Measurements from ENCODE around the gene LAIR1. TPM values are rescaled to one million over a fixed set of nuclear protein-coding genes. Genes with fewer than 3 reads are reported as not detected.

LAIR1 gene
- polyA plus RNA-seq, 1 of the 3 experiments (the other 2 are of a cell fraction), result not detected

DNA sequence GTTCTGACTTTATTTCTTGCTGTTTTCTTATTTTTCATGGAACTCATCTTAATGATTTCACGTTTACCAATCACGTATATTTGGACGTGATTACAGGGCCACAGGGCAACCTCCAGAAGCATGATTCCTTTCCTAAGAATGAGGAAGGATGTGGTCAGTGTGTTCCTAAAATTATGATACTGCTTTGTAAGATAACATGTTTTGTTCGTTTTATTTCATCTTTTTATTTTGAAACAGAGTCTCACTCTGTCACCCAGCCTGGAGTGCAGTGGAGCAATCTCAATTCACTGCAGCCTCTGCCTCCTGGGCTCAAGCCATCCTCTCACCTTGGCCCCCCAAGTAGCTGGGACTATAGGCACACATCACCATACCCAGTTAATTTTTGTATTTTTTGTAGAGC, 24.8 kb upstream of the LAIR1 start:
- TF ChIP-seq, protein P1, sequence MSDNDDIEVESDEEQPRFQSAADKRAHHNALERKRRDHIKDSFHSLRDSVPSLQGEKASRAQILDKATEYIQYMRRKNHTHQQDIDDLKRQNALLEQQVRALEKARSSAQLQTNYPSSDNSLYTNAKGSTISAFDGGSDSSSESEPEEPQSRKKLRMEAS (IDR thresholded peaks at IDR 0.05; ENCODE audit: low read depth), result no peak
- TF ChIP-seq FOXM1 (IDR thresholded peaks at IDR 0.05; ENCODE audit: low read depth) (no peak), TEAD4 (IDR thresholded peaks at IDR 0.05; ENCODE audit: borderline replicate concordance, insufficient read depth) (no peak), ELF1 (IDR thresholded peaks at IDR 0.05) (no peak), YY1 (IDR thresholded peaks at IDR 0.05; ENCODE audit: low read depth) (no peak), FOSL2 (IDR thresholded peaks at IDR 0.05; ENCODE audit: borderline replicate concordance, low read depth) (no peak), GABPA (IDR thresholded peaks at IDR 0.05; ENCODE audit: low read depth) (no peak), CHD2 (IDR thresholded peaks at IDR 0.05; ENCODE audit: low read length, partially characterized antibody) (no peak), GATA2 (CRISPR knock-in tag; IDR thresholded peaks at IDR 0.05) (no peak), EZH2phosphoT487 (IDR thresholded peaks at IDR 0.05; ENCODE audit: borderline replicate concordance, low read depth) (no peak), RXRA (IDR thresholded peaks at IDR 0.05; ENCODE audit: borderline replicate concordance, low read depth) (no peak), RCOR1 (IDR thresholded peaks at IDR 0.05; ENCODE audit: low read length) (no peak), NRF1 (IDR thresholded peaks at IDR 0.05; ENCODE audit: low read depth, low read length) (no peak), JUND (IDR thresholded peaks at IDR 0.05) (no peak), SIN3A (IDR thresholded peaks at IDR 0.05; ENCODE audit: borderline replicate concordance, low read depth, low read length) (no peak)
- TF ChIP-seq, protein P2, sequence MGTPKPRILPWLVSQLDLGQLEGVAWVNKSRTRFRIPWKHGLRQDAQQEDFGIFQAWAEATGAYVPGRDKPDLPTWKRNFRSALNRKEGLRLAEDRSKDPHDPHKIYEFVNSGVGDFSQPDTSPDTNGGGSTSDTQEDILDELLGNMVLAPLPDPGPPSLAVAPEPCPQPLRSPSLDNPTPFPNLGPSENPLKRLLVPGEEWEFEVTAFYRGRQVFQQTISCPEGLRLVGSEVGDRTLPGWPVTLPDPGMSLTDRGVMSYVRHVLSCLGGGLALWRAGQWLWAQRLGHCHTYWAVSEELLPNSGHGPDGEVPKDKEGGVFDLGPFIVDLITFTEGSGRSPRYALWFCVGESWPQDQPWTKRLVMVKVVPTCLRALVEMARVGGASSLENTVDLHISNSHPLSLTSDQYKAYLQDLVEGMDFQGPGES (IDR thresholded peaks at IDR 0.05; ENCODE audit: low read depth, low read length), result no peak
- TF ChIP-seq, protein P3, sequence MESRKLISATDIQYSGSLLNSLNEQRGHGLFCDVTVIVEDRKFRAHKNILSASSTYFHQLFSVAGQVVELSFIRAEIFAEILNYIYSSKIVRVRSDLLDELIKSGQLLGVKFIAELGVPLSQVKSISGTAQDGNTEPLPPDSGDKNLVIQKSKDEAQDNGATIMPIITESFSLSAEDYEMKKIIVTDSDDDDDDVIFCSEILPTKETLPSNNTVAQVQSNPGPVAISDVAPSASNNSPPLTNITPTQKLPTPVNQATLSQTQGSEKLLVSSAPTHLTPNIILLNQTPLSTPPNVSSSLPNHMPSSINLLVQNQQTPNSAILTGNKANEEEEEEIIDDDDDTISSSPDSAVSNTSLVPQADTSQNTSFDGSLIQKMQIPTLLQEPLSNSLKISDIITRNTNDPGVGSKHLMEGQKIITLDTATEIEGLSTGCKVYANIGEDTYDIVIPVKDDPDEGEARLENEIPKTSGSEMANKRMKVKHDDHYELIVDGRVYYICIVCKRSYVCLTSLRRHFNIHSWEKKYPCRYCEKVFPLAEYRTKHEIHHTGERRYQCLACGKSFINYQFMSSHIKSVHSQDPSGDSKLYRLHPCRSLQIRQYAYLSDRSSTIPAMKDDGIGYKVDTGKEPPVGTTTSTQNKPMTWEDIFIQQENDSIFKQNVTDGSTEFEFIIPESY (IDR thresholded peaks at IDR 0.05; ENCODE audit: borderline replicate concordance, low read depth), result no peak
- TF ChIP-seq, protein P4, sequence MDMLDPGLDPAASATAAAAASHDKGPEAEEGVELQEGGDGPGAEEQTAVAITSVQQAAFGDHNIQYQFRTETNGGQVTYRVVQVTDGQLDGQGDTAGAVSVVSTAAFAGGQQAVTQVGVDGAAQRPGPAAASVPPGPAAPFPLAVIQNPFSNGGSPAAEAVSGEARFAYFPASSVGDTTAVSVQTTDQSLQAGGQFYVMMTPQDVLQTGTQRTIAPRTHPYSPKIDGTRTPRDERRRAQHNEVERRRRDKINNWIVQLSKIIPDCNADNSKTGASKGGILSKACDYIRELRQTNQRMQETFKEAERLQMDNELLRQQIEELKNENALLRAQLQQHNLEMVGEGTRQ (IDR thresholded peaks at IDR 0.05; ENCODE audit: borderline replicate concordance, low read depth, low read length), result no peak
- Histone ChIP-seq H2AFZ (ENCODE audit: low read depth) (no peak overlapping the region), H3K4me1 (ENCODE audit: control insufficient read depth in 1 of 2, insufficient read depth in 2 of 2, low read depth in 1 of 2, low read length in 1 of 2) (no peaks in the 10 kb centered on the region), H3K27me3 (ENCODE audit: insufficient read depth) (peaks cover 74% of the 10 kb centered on the region), H3K36me3 (replicated peaks in 1 of 2; ENCODE audit: control insufficient read depth in 1 of 2, insufficient read depth in 2 of 2, low read length in 1 of 2) (no peaks in the 10 kb centered on the region), H4K20me1 (ENCODE audit: insufficient read depth) (no peaks in the 10 kb centered on the region), H3K27ac (ENCODE audit: low read depth in 2 of 2, low read length in 1 of 2) (no peak overlapping the region), H3K9me2 (no peaks in the 10 kb centered on the region), H3K4me2 (no peak overlapping the region), H3K9ac (no peak overlapping the region), H3K79me2 (ENCODE audit: insufficient read depth) (no peaks in the 10 kb centered on the region), H3K9me3 (no peaks in the 10 kb centered on the region), H3K4me3 (ENCODE audit: low read depth in 2 of 2, low read length in 1 of 2) (no peak overlapping the region), H3F3A (replicated peaks; ENCODE audit: insufficient read depth) (no peaks in the 10 kb centered on the region)
- ChIA-PET POLR2A (no interaction called here), CTCF (interaction anchor here (1.3 kb wide), 1 partner anchor 64 kb away, joined by 3 read pairs; no protein-coding TSS in a partner anchor)
- no peak for DNase-seq
- 4% methylated on average over 4 of the region's 4 CpGs for WGBS (ENCODE audit: low lambda C conversion rate)
